GM12801 (cell line): ENCODE results near the gene ADAMTS16.

Experiments
- CTCF ChIP-seq: IDR thresholded peaks from one replicate; pipeline ENCODE4 v1.5.1; 2011; ENCODE audit warnings: control low read depth; ENCODE audit not compliant: insufficient read length; ENCODE audit errors: extremely low read depth

The ADAMTS16 gene

GRCh38 chr5:5369051-5369605 lies 229.0 kb downstream of the ADAMTS16 start:
- no peak for TF ChIP-seq CTCF
